Panc1 (cell line): ENCODE data around the gene CACNA1G. TPM values are rescaled to one million over a fixed set of nuclear protein-coding genes. Genes with fewer than 3 reads are reported as not detected.
A peak's percentile ranks its signal among the peaks of the same experiment; 100 is the strongest.

Experiments used
- ATAC-seq: fragments of 200-7000 bp; cut with Tn5 transposase; 2 replicates; pipeline ENCODE4 v1.9.1; 2020; ENCODE audit warnings: mild to moderate bottlenecking, moderate library complexity
- BruUV-seq: library from RNA; stranded (reverse); fragments of 400-500 nt; replicated peaks from 2 replicates; lab custom pipeline; 2021; lab: Mats Ljungman, UMichigan
- CTCF ChIA-PET: fragments of 300-600 bp; sonication (Branson Sonifier 250); formaldehyde crosslinking; loops from one replicate; lab custom pipeline; 2022; ENCODE audit warnings: antibody characterized with exemption; lab: Charles Lee
- POLR2A ChIA-PET: fragments of 300-600 bp; sonication (Branson Sonifier 250); formaldehyde crosslinking; loops from one replicate; lab custom pipeline; 2022; ENCODE audit warnings: antibody characterized with exemption; lab: Charles Lee
- DNase-seq: peaks from one replicate; pipeline ENCODE4 v3.0.0-alpha.2; 2010; ENCODE audit warnings: low read depth, low spot score
- H3K27ac ChIP-seq: 2 replicates; pipeline ENCODE4 v1.5.1; 2011; ENCODE audit warnings: mild to moderate bottlenecking, low read length, inconsistent platforms
- H3K27me3 ChIP-seq: fragments of 200-500 bp; sonication (Bioruptor generic); 2 replicates; pipeline ENCODE4 v1.6.0; 2014; ENCODE audit warnings: low read length, inconsistent platforms; ENCODE audit not compliant: control insufficient read depth, insufficient read depth
- H3K36me3 ChIP-seq: fragments of 200-500 bp; sonication (Bioruptor generic); 2 replicates; pipeline ENCODE4 v1.5.1; 2014; ENCODE audit warnings: inconsistent platforms, mild to moderate bottlenecking, low read length, moderate library complexity; ENCODE audit not compliant: control insufficient read depth, insufficient read depth
- H3K4me1 ChIP-seq: 2 replicates; pipeline ENCODE4 v1.5.1; 2011; ENCODE audit warnings: inconsistent platforms, mild to moderate bottlenecking, low read length, moderate library complexity; ENCODE audit not compliant: control insufficient read depth, insufficient read depth
- H3K4me3 ChIP-seq, 2 experiments: 2 replicates each; pipeline ENCODE4 v1.5.1; 2011 to 2012; ENCODE audit warnings: low read depth in 2 of 2, low read length in 2 of 2, mild to moderate bottlenecking in 2 of 2, inconsistent platforms in 1 of 2, moderate library complexity in 1 of 2
- H3K9me3 ChIP-seq: fragments of 200-500 bp; sonication (Bioruptor generic); 2 replicates; pipeline ENCODE4 v1.5.1; 2014; ENCODE audit warnings: low read depth, mild to moderate bottlenecking, inconsistent platforms, low read length, moderate library complexity; ENCODE audit not compliant: control insufficient read depth, insufficient read depth
- CTCF ChIP-seq: fragments of 450-650 bp; IDR thresholded peaks from 2 replicates; pipeline ENCODE4 v1.5.1; 2017; ENCODE audit warnings: mild to moderate bottlenecking
- POLR2AphosphoS5 ChIP-seq: IDR thresholded peaks from 2 replicates; pipeline ENCODE4 v1.6.1; 2012; ENCODE audit warnings: mild to moderate bottlenecking, low read depth, low read length, moderate library complexity
- SIN3A ChIP-seq: IDR thresholded peaks from 2 replicates; pipeline ENCODE4 v1.6.1; 2012; ENCODE audit warnings: low read depth, mild to moderate bottlenecking, low read length, moderate library complexity, borderline replicate concordance; ENCODE audit not compliant: insufficient read depth
- TCF7L2 ChIP-seq: IDR thresholded peaks from 2 replicates; pipeline ENCODE4 v1.6.1; 2011; ENCODE audit warnings: mild to moderate bottlenecking, low read depth, low read length, inconsistent platforms
- in situ Hi-C: cut with HindIII; loops from 2 replicates; pipeline ENCODE4 v1.10.0; 2016; ENCODE audit warnings: low sequenced_read_pairs, low pct_unique_long_range_greater_than_20kb
- intact Hi-C: fragments of 100-400 bp; cut with micrococcal nuclease; formaldehyde crosslinking; loops from one replicate; pipeline ENCODE4 v1.10.0; 2022; ENCODE audit not compliant: unreplicated experiment
- total RNA-seq: library from RNA; stranded (reverse); gene quantifications from one replicate; pipeline ENCODE4 v1.2.1, GENCODE V29; 2021; ENCODE audit not compliant: unreplicated experiment
- TF ChIP-seq, protein P1 (sequence below), 2 experiments: IDR thresholded peaks; 2 replicates each; pipeline ENCODE4 v1.6.1; 2011 to 2012; ENCODE audit warnings: low read depth in 2 of 2, control low read depth in 1 of 2, low read length in 1 of 2, mild to moderate bottlenecking in 1 of 2, moderate library complexity in 1 of 2; ENCODE audit not compliant: insufficient read depth in 1 of 2

CACNA1G gene
- total RNA-seq, 1 experiment from 2014 or later = 10.0 TPM

- no peaks in the 10 kb centered on the region for H3K27me3 ChIP-seq
- TF ChIP-seq POLR2AphosphoS5 (no peak), CTCF (no peak), TCF7L2 (no peak), SIN3A (no peak)
- TF ChIP-seq, protein P1, sequence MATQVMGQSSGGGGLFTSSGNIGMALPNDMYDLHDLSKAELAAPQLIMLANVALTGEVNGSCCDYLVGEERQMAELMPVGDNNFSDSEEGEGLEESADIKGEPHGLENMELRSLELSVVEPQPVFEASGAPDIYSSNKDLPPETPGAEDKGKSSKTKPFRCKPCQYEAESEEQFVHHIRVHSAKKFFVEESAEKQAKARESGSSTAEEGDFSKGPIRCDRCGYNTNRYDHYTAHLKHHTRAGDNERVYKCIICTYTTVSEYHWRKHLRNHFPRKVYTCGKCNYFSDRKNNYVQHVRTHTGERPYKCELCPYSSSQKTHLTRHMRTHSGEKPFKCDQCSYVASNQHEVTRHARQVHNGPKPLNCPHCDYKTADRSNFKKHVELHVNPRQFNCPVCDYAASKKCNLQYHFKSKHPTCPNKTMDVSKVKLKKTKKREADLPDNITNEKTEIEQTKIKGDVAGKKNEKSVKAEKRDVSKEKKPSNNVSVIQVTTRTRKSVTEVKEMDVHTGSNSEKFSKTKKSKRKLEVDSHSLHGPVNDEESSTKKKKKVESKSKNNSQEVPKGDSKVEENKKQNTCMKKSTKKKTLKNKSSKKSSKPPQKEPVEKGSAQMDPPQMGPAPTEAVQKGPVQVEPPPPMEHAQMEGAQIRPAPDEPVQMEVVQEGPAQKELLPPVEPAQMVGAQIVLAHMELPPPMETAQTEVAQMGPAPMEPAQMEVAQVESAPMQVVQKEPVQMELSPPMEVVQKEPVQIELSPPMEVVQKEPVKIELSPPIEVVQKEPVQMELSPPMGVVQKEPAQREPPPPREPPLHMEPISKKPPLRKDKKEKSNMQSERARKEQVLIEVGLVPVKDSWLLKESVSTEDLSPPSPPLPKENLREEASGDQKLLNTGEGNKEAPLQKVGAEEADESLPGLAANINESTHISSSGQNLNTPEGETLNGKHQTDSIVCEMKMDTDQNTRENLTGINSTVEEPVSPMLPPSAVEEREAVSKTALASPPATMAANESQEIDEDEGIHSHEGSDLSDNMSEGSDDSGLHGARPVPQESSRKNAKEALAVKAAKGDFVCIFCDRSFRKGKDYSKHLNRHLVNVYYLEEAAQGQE (IDR thresholded peaks at IDR 0.05; ENCODE audit: insufficient read depth in 1 of 2, low read depth in 2 of 2, low read length in 1 of 2) = no peak
- intact Hi-C loops (no loop called here), in situ Hi-C loops (no loop called here)
- POLR2A ChIA-PET = no interaction called here
- BruUV-seq = no TSS peak
- H3K27ac ChIP-seq = peak overlapping the region; percentile 23; the same call in 1 of the 2 replicates
- DNase-seq (no peak), ATAC-seq (no peak)
- H3K36me3 ChIP-seq = no peaks in the 10 kb centered on the region
- peaks cover 8% of the 10 kb centered on the region for H3K4me1 ChIP-seq
- CTCF ChIA-PET = interaction anchor here (0.5 kb wide), 1 partner anchor 76 kb away, joined by 3 read pairs; no protein-coding TSS in a partner anchor
- no peaks in the 10 kb centered on the region for H3K9me3 ChIP-seq
- no peak overlapping the region for H3K4me3 ChIP-seq
These were observed 59.0 kb downstream of the CACNA1G start for GRCh38 chr17:50619489-50619888.

- peaks cover 9% of the 10 kb centered on the region for H3K4me1 ChIP-seq
- intact Hi-C loops = no loop called here
- DNase-seq (no peak), ATAC-seq (no peak)
- H3K36me3 ChIP-seq = no peaks in the 10 kb centered on the region
- no peak overlapping the region for H3K4me3 ChIP-seq
- TF ChIP-seq CTCF (no peak), TCF7L2 (no peak), POLR2AphosphoS5 (no peak), SIN3A (no peak)
- TF ChIP-seq, protein P1 (IDR thresholded peaks at IDR 0.05; ENCODE audit: insufficient read depth in 1 of 2, low read depth in 2 of 2, low read length in 1 of 2) = no peak
- POLR2A ChIA-PET = interaction anchor here (0.6 kb wide), 1 partner anchor 59 kb away, joined by 3 read pairs; no protein-coding TSS in a partner anchor
- no peaks in the 10 kb centered on the region for H3K9me3 ChIP-seq
- H3K27ac ChIP-seq = no peak overlapping the region
- CTCF ChIA-PET = interaction anchor here (0.6 kb wide), 1 partner anchor 73 kb away, joined by 10 read pairs; the partner anchor contains the start of gene SPATA20
- in situ Hi-C loops = no loop called here
- H3K27me3 ChIP-seq = no peaks in the 10 kb centered on the region
- no TSS peak for BruUV-seq
These were observed 59.7 kb downstream of the CACNA1G start for GRCh38 chr17:50620237-50620636.
